B cell (primary cell): ENCODE measurements around the gene KIF3C. TPM values are rescaled to one million over a fixed set of nuclear protein-coding genes. Genes with fewer than 3 reads are reported as not detected.

ENCODE experiments used
- ATAC-seq: fragments of 200-7000 bp; cut with Tn5 transposase; one replicate; pipeline ENCODE4 v1.10.0; 2021; ENCODE audit warnings: low read depth, mild to moderate bottlenecking, moderate number of reproducible peaks, moderate library complexity
- CTCF ChIA-PET: fragments of 350-600 bp; sonication (Branson Sonifier 250); formaldehyde crosslinking; loops from one replicate; lab custom pipeline; 2021; ENCODE audit warnings: antibody characterized with exemption, inconsistent platforms; lab: Charles Lee
- POLR2A ChIA-PET: fragments of 350-600 bp; sonication (Branson Sonifier 250); formaldehyde crosslinking; loops from one replicate; lab custom pipeline; 2021; ENCODE audit warnings: antibody characterized with exemption; lab: Charles Lee
- DNase-seq: peaks from one replicate; pipeline ENCODE4 v3.0.0; 2013
- H2AFZ ChIP-seq: 2 replicates; pipeline ENCODE4 v1.6.1; 2012; ENCODE audit warnings: mild to moderate bottlenecking, low read depth, low read length; ENCODE audit not compliant: insufficient read depth, poor library complexity, severe bottlenecking
- H3K27ac ChIP-seq, 2 donors: 1 replicate in 1 of 2; 2 replicates in 1 of 2; pipeline ENCODE4 v1.5.1; 2012 to 2013; ENCODE audit warnings: low read length in 2 of 2, mild to moderate bottlenecking in 2 of 2, moderate library complexity in 1 of 2
- H3K27me3 ChIP-seq, 4 experiments: fragments of 200-600 bp in 1 of 4; sonication (generic) in 1 of 4; replicated peaks in 1 of 4; 1 replicate in 2 of 4; 2 replicates in 2 of 4; pipeline versions ENCODE4 v1.6.1 to v1.7.0; 2013 to 2016; ENCODE audit warnings: low read length in 3 of 4, mild to moderate bottlenecking in 2 of 4, mixed read lengths in 1 of 4, moderate library complexity in 1 of 4; ENCODE audit not compliant: insufficient read depth in 4 of 4, control insufficient read depth in 3 of 4; ENCODE audit errors: control extremely low read depth in 1 of 4
- H3K36me3 ChIP-seq, 2 experiments: replicated peaks in 1 of 2; 1 replicate in 1 of 2; 2 replicates in 1 of 2; pipeline versions ENCODE4 v1.6.1 to v1.7.1; 2013; ENCODE audit warnings: low read length in 1 of 2; ENCODE audit not compliant: insufficient read depth in 2 of 2, control insufficient read depth in 1 of 2; ENCODE audit errors: control extremely low read depth in 1 of 2, extremely low read depth in 1 of 2
- H3K4me1 ChIP-seq, 2 donors: fragments of 200-600 bp in 1 of 2; sonication (generic) in 1 of 2; 1 replicate in 1 of 2; 2 replicates in 1 of 2; pipeline versions ENCODE4 v1.5.1 to v1.6.1; 2013 to 2017; ENCODE audit warnings: low read length in 2 of 2; ENCODE audit not compliant: control insufficient read depth in 2 of 2, insufficient read depth in 2 of 2
- H3K4me2 ChIP-seq: replicated peaks from 2 replicates; pipeline ENCODE3; 2012; ENCODE audit warnings: mild to moderate bottlenecking, low read depth, low read length; ENCODE audit not compliant: poor library complexity, severe bottlenecking
- H3K4me3 ChIP-seq, 5 experiments: fragments of 200-600 bp in 1 of 5; sonication (generic) in 1 of 5; 1 replicate in 3 of 5; 2 replicates in 2 of 5; pipeline versions ENCODE4 v1.5.1 to v1.7.0; 2011 to 2016; ENCODE audit warnings: low read length in 4 of 5, mild to moderate bottlenecking in 4 of 5, low read depth in 2 of 5, control low read depth in 1 of 5, moderate library complexity in 1 of 5; ENCODE audit not compliant: insufficient read depth in 1 of 5; ENCODE audit errors: control extremely low read depth in 1 of 5, extremely low read depth in 1 of 5
- H3K79me2 ChIP-seq: fragments of 200-600 bp; sonication (generic); one replicate; pipeline ENCODE4 v1.6.0; 2016; ENCODE audit warnings: low read length; ENCODE audit not compliant: control insufficient read depth, insufficient read depth
- H3K9ac ChIP-seq: fragments of 200-600 bp; sonication (generic); 2 replicates; pipeline ENCODE4 v1.6.1; 2017; ENCODE audit warnings: mild to moderate bottlenecking, low read length, moderate library complexity
- H3K9me3 ChIP-seq, 3 donors: one replicate each; pipeline versions ENCODE4 v1.6.1 to v1.7.1; 2013; ENCODE audit warnings: low read length in 2 of 3; ENCODE audit not compliant: control insufficient read depth in 2 of 3, insufficient read depth in 1 of 3; ENCODE audit errors: control extremely low read depth in 1 of 3
- H4K20me1 ChIP-seq: 2 replicates; pipeline ENCODE4 v1.6.0; 2012; ENCODE audit warnings: mild to moderate bottlenecking, low read length; ENCODE audit not compliant: insufficient read depth, control insufficient read depth, poor library complexity, severe bottlenecking
- H3K27ac Mint-ChIP-seq: one replicate; pipeline ENCODE4 v1.8.0; 2021; ENCODE audit warnings: mixed read lengths
- H3K27me3 Mint-ChIP-seq: one replicate; pipeline ENCODE4 v1.8.0; 2021; ENCODE audit warnings: mixed read lengths
- H3K4me1 Mint-ChIP-seq: one replicate; pipeline ENCODE4 v1.8.0; 2021; ENCODE audit warnings: mixed read lengths
- H3K4me3 Mint-ChIP-seq: one replicate; pipeline ENCODE4 v1.8.0; 2021; ENCODE audit warnings: mixed read lengths
- H3K9me3 Mint-ChIP-seq: one replicate; pipeline ENCODE4 v1.8.0; 2022; ENCODE audit warnings: mixed read lengths; ENCODE audit not compliant: insufficient read depth
- CTCF ChIP-seq: fragments of 200-600 bp; IDR thresholded peaks from one replicate; pipeline ENCODE4 v1.8.0; 2022; ENCODE audit warnings: antibody characterized with exemption, mild to moderate bottlenecking
- EZH2 ChIP-seq: IDR thresholded peaks from 2 replicates; pipeline ENCODE4 v1.6.1; 2012; ENCODE audit warnings: borderline replicate concordance, low read depth, mild to moderate bottlenecking, moderate library complexity, low read length; ENCODE audit not compliant: insufficient read depth, poor library complexity, severe bottlenecking
- WGBS: methylation state at CpG from one replicate; pipeline ENCODE4 v1.1.5; 2013; ENCODE audit warnings: missing lambda C conversion rate; ENCODE audit not compliant: insufficient coverage; 5-methylcytosine and 5-hydroxymethylcytosine counted together
- intact Hi-C: fragments of 100-400 bp; cut with micrococcal nuclease; formaldehyde crosslinking; loops from one replicate; pipeline ENCODE4 v1.10.0; 2022
- polyA plus RNA-seq: library from polyadenylated mRNA; depleted of rRNA; stranded (reverse); fragments of >200 nt; gene quantifications from 2 replicates; pipeline ENCODE4 v1.2.3, GENCODE V29; 2012
- total RNA-seq, 2 donors: library from RNA; stranded (reverse); fragments of 120-200 nt in 1 of 2; gene quantifications; 1 replicate in 1 of 2; 2 replicates in 1 of 2; pipeline versions ENCODE4 v1.2.3 to v1.2.4, GENCODE V29; 2013 to 2022

The KIF3C gene
- total and polyA plus RNA-seq, 2 donors (not counting 1 experiment from before 2014, with no cell fraction given) = 0.84 to 4.0 TPM

- POLR2A ChIA-PET = no interaction called here
- CTCF ChIA-PET = no interaction called here
- Histone ChIP-seq H3K27me3 (no peaks in the 10 kb centered on the region), H3K4me2 (no peak overlapping the region), H4K20me1 (no peaks in the 10 kb centered on the region), H2AFZ (no peak overlapping the region), H3K4me1 (peaks cover 0 to 6% of the 10 kb centered on the region in 2 donors), H3K4me3 (no peak overlapping the region), H3K36me3 (no peaks in the 10 kb centered on the region), H3K9me3 (peaks cover 0 to 8% (median 0%) of the 10 kb centered on the region in 3 donors), H3K9ac (no peak overlapping the region), H3K27ac (no peak overlapping the region), H3K79me2 (no peaks in the 10 kb centered on the region)
- Mint-ChIP-seq H3K27ac (no peak overlapping the region), H3K27me3 (no peaks in the 10 kb centered on the region), H3K9me3 (no peaks in the 10 kb centered on the region), H3K4me1 (peaks cover 10% of the 10 kb centered on the region), H3K4me3 (no peak overlapping the region)
- TF ChIP-seq EZH2 = no peak
- ATAC-seq = no peak
- intact Hi-C loops = no loop called here
- DNase-seq = no peak
Observed at GRCh38 chr2:25895610-25896009, 86.7 kb downstream of the KIF3C start.

- no peak overlapping the region for H3K4me2 ChIP-seq
- no peak overlapping the region for H3K27ac ChIP-seq
- 93% methylated on average over 6 of the region's 7 CpGs for WGBS
- no peaks in the 10 kb centered on the region for H3K79me2 ChIP-seq
- intact Hi-C loops = no loop called here
- no peak overlapping the region for H2AFZ ChIP-seq
- DNase-seq (no peak), ATAC-seq (no peak)
- TF ChIP-seq CTCF (no peak), EZH2 (no peak)
- ChIA-PET POLR2A (no interaction called here), CTCF (interaction anchor here (0.9 kb wide), 1 partner anchor 54 kb away, joined by 3 read pairs; no protein-coding TSS in a partner anchor)
- no peak overlapping the region for H3K9ac ChIP-seq
- H3K27ac Mint-ChIP-seq = no peak overlapping the region
- H3K27me3 Mint-ChIP-seq = peaks cover 1% of the 10 kb centered on the region
- H3K4me1 ChIP-seq = peaks cover 0 to 6% of the 10 kb centered on the region in 2 donors
- no peak overlapping the region for H3K4me3 Mint-ChIP-seq
- H3K36me3 ChIP-seq = no peaks in the 10 kb centered on the region
- H3K9me3 ChIP-seq = peaks cover 0 to 8% (median 0%) of the 10 kb centered on the region in 3 donors
- H3K4me1 Mint-ChIP-seq = peaks cover 10% of the 10 kb centered on the region
- no peak overlapping the region for H3K4me3 ChIP-seq
- H4K20me1 ChIP-seq = no peaks in the 10 kb centered on the region
- H3K9me3 Mint-ChIP-seq = no peaks in the 10 kb centered on the region
- no peaks in the 10 kb centered on the region for H3K27me3 ChIP-seq
Observed at GRCh38 chr2:25895018-25895417, 87.3 kb downstream of the KIF3C start.
